Measurements from ENCODE around the gene OXSR1. TPM values are rescaled to one million over a fixed set of nuclear protein-coding genes. Genes with fewer than 3 reads are reported as not detected.
"Not testable (repeated sequence)": the region's sequence is repeated elsewhere in the genome, so short reads cannot be mapped to it uniquely, and the experiment has no call there.

Gene OXSR1
- total and polyA plus RNA-seq, 10 of the 15 experiments (the other 5 are each of a cell fraction or from before 2014, with no cell fraction given), result 12.4 to 54.6 (median 35.7) TPM

GRCh38 chr3:38190481-38190881 lies 25.1 kb downstream of the OXSR1 start:
- FAIRE-seq, result no peak
- TF ChIP-seq ATF7 (IDR thresholded peaks at IDR 0.05; ENCODE audit: low read depth), result no peak
- TF ChIP-seq SIN3A (IDR thresholded peaks at IDR 0.05; ENCODE audit: low read depth, low read length), result no peak
- TF ChIP-seq PRDM15 (CRISPR knock-in tag; IDR thresholded peaks at IDR 0.05), result no peak
- no peak for TF ChIP-seq HDAC2 (IDR thresholded peaks at IDR 0.05)
- no peak for TF ChIP-seq BACH1 (IDR thresholded peaks at IDR 0.05; ENCODE audit: borderline replicate concordance)
- TF ChIP-seq PKNOX1 (IDR thresholded peaks at IDR 0.05), result no peak
- TF ChIP-seq ZBTB11 (CRISPR knock-in tag; IDR thresholded peaks at IDR 0.05), result no peak
- TF ChIP-seq RUNX3 (IDR thresholded peaks at IDR 0.05; ENCODE audit: low read length), result no peak
- no peak for TF ChIP-seq ZBED1 (IDR thresholded peaks at IDR 0.05; ENCODE audit: borderline replicate concordance)
- no peaks in the 10 kb centered on the region for H3K27me3 ChIP-seq (replicated peaks in 1 of 2; ENCODE audit: control insufficient read depth in 2 of 2, insufficient read depth in 2 of 2, low read length in 1 of 2)
- H4K20me1 ChIP-seq (ENCODE audit: control insufficient read depth, insufficient read depth), result no peaks in the 10 kb centered on the region
- no peak overlapping the region for H2AFZ ChIP-seq (ENCODE audit: control insufficient read depth, low read depth, low read length)
- in situ Hi-C loops (cut with MboI), result no loop called here
- H3K9ac ChIP-seq (ENCODE audit: control insufficient read depth, insufficient read depth, low read length), result no peak overlapping the region
- SMC1A ChIA-PET (ENCODE audit: uncharacterized antibody, unreplicated experiment), result interaction anchor here (0.8 to 2.6 kb wide), 7 partner anchors 11 to 48 kb away, joined by 3 to 11 read pairs (median 4); partner anchors contain the start of gene OXSR1
- BruUV-seq (replicated peaks), result no TSS peak
- no peak for ATAC-seq
- no peak overlapping the region for H3K27ac ChIP-seq (ENCODE audit: control insufficient read depth, insufficient read depth)
- no peaks in the 10 kb centered on the region for H3K4me1 ChIP-seq (ENCODE audit: control insufficient read depth, insufficient read depth, low read length)
- H3K9me3 ChIP-seq (replicated peaks; ENCODE audit: control insufficient read depth, insufficient read depth, low read length), result no peaks in the 10 kb centered on the region; the same call in 2 of the 3 replicates
- no peak overlapping the region for H3K4me2 ChIP-seq (ENCODE audit: control insufficient read depth, insufficient read depth)
- H3K79me2 ChIP-seq (ENCODE audit: control insufficient read depth, insufficient read depth, low read length), result 0 out of 2 replicates have a peak, but pooled peaks cover 1% of the 10 kb centered on the region
- RAD21 ChIA-PET (ENCODE audit: unreplicated experiment), result no interaction called here
- DNase-seq (ENCODE audit: low read depth, low spot score), result no peak
- intact Hi-C loops (cut with micrococcal nuclease; ENCODE audit: unreplicated experiment), result no loop called here
- H3K4me3 ChIP-seq, result no peak overlapping the region
- CTCF ChIA-PET, result no interaction called here
- peaks cover 0 to 19% of the 10 kb centered on the region in 2 experiments for H3K36me3 ChIP-seq (ENCODE audit: control insufficient read depth in 2 of 2, insufficient read depth in 2 of 2, low read length in 1 of 2)
- POLR2A ChIA-PET, result interaction anchor here (0.8 kb wide), 1 partner anchor 19 kb away, joined by 3 read pairs; no protein-coding TSS in a partner anchor

- H3K4me1 ChIP-seq (ENCODE audit: control insufficient read depth, insufficient read depth, low read length); DNase-seq (ENCODE audit: low read depth, low spot score); H3K4me3 ChIP-seq; H4K20me1 ChIP-seq (ENCODE audit: control insufficient read depth, insufficient read depth); SMC1A ChIA-PET (ENCODE audit: uncharacterized antibody, unreplicated experiment); in situ Hi-C loops (cut with MboI); BruUV-seq (replicated peaks); H2AFZ ChIP-seq (ENCODE audit: control insufficient read depth, low read depth, low read length); H3K9ac ChIP-seq (ENCODE audit: control insufficient read depth, insufficient read depth, low read length); H3K27ac ChIP-seq (ENCODE audit: control insufficient read depth, insufficient read depth); H3K4me2 ChIP-seq (ENCODE audit: control insufficient read depth, insufficient read depth); H3K9me3 ChIP-seq (replicated peaks; ENCODE audit: control insufficient read depth, insufficient read depth, low read length); intact Hi-C loops (cut with micrococcal nuclease; ENCODE audit: unreplicated experiment); ATAC-seq; H3K27me3 ChIP-seq (replicated peaks in 1 of 2; ENCODE audit: control insufficient read depth in 2 of 2, insufficient read depth in 2 of 2, low read length in 1 of 2); FAIRE-seq: not testable (repeated sequence)
- peaks cover 17 to 22% of the 10 kb centered on the region in 2 experiments; a peak in 3 of 4 replicates for H3K36me3 ChIP-seq (ENCODE audit: control insufficient read depth in 2 of 2, insufficient read depth in 2 of 2, low read length in 1 of 2)
- H3K79me2 ChIP-seq (ENCODE audit: control insufficient read depth, insufficient read depth, low read length), result peaks cover 19% of the 10 kb centered on the region
- RAD21 ChIA-PET (ENCODE audit: unreplicated experiment), result interaction anchor here (2.4 kb wide), 1 partner anchor 9 kb away, joined by 5 read pairs; no protein-coding TSS in a partner anchor
- POLR2A ChIA-PET, result interaction anchor here (0.6 kb wide), 1 partner anchor 294 kb away, joined by 3 read pairs; no protein-coding TSS in a partner anchor
- 87% methylated on average over 12 of the region's 12 CpGs for WGBS (ENCODE audit: insufficient coverage, insufficient replicate concordance, low lambda C conversion rate, missing lambda C conversion rate)
- CTCF ChIA-PET, result interaction anchor here (1.0 kb wide), 1 partner anchor 9 kb away, joined by 3 read pairs; no protein-coding TSS in a partner anchor
These were observed 37.6 kb downstream of the OXSR1 start for GRCh38 chr3:38202931-38203330.

All from GM12878 (cell line).